ENCODE results near the gene TMEM184C. TPM values are rescaled to one million over a fixed set of nuclear protein-coding genes. Genes with fewer than 3 reads are reported as not detected.
A peak's percentile ranks its signal among the peaks of the same experiment; 100 is the strongest.

Gene TMEM184C
- total and polyA plus RNA-seq, 2 of the 8 experiments (the other 6 are each of a cell fraction or from before 2014, with no cell fraction given), result 11.1 to 42.4 TPM

DNA sequence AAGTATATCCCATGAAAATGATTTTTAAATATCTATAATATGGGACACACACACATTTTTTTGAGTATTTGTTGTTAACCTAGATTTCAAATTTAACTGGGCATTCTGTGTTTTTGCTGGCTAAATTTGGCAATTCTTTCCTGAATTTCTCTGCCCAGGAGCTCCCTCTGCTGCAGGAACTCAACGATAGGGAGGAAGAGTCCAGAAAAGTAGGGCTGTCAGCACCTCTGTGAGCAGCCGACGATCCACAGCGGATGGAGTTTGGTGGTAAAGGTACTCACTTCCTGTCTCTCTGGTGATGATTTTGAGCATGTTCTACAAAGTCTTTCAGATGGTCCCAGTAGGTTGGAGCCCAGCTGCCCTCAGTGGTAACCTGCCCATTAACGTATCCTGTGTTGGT, 23.1 kb upstream of the TMEM184C start:
- Histone ChIP-seq H4K91ac (replicated peaks; ENCODE audit: insufficient read length, low read length) (no peak overlapping the region), H3K14ac (ENCODE audit: insufficient read length) (no peak overlapping the region), H3K4me3 (ENCODE audit: extremely low read depth in 1 of 4, insufficient read depth in 2 of 4, low read depth in 3 of 4, low read length in 4 of 4) (no peak overlapping the region), H3K23ac (ENCODE audit: insufficient read length) (no peak overlapping the region), H3K36me3 (ENCODE audit: control insufficient read depth in 2 of 4, insufficient read depth in 4 of 4, low read length in 3 of 4) (no peaks in the 10 kb centered on the region), H3K27me3 (replicated peaks in 1 of 4; ENCODE audit: control insufficient read depth in 3 of 4, extremely low read depth in 1 of 4, insufficient read depth in 3 of 4, low read length in 3 of 4) (no peaks in the 10 kb centered on the region), H3K56ac (replicated peaks; ENCODE audit: insufficient read length, low read depth, low read length) (no peak overlapping the region), H2BK15ac (ENCODE audit: low read length) (no peak overlapping the region), H3K18ac (ENCODE audit: extremely low read depth, low read length) (no peak overlapping the region), H3K79me1 (ENCODE audit: low read depth, low read length) (no peaks in the 10 kb centered on the region), H2BK20ac (ENCODE audit: low read length) (no peak overlapping the region), H2BK12ac (ENCODE audit: low read depth, low read length) (no peak overlapping the region), H2AFZ (ENCODE audit: low read length) (peak overlapping the region; percentile 14; the same call in 1 of the 2 replicates), H2BK120ac (replicated peaks; ENCODE audit: low read depth, low read length) (no peak overlapping the region), H3K4me2 (ENCODE audit: insufficient read depth in 1 of 2, low read depth in 2 of 2, low read length in 2 of 2) (no peak overlapping the region), H3K4me1 (replicated peaks in 1 of 4; ENCODE audit: control insufficient read depth in 3 of 4, insufficient read depth in 4 of 4, low read length in 3 of 4) (peaks cover 0 to 3% (median 1%) of the 10 kb centered on the region in 4 experiments; a peak in 2 of 7 replicates), H3K9ac (replicated peaks in 1 of 4; ENCODE audit: extremely low read depth in 1 of 4, low read depth in 3 of 4, low read length in 3 of 4) (no peak overlapping the region), H2BK5ac (ENCODE audit: low read depth, low read length) (no peak overlapping the region), H3K9me3 (ENCODE audit: insufficient read depth in 2 of 2, low read depth in 1 of 2, low read length in 1 of 2) (no peaks in the 10 kb centered on the region), H3K27ac (ENCODE audit: low read depth, low read length) (no peak overlapping the region), H3K79me2 (ENCODE audit: control insufficient read depth in 1 of 2, insufficient read depth in 2 of 2, low read length in 2 of 2) (no peaks in the 10 kb centered on the region), H4K5ac (ENCODE audit: insufficient read length, low read depth, low read length) (no peak overlapping the region), H3K23me2 (ENCODE audit: low read depth, low read length) (no peaks in the 10 kb centered on the region), H4K8ac (ENCODE audit: extremely low read depth, insufficient read depth, low read length) (no peak overlapping the region), H2AK5ac (ENCODE audit: low read depth, low read length) (no peak overlapping the region), H4K20me1 (replicated peaks in 1 of 2; ENCODE audit: control insufficient read depth in 1 of 2, insufficient read depth in 2 of 2, low read length in 2 of 2) (no peaks in the 10 kb centered on the region), H3K4ac (replicated peaks; ENCODE audit: insufficient read length, low read depth, low read length) (no peak overlapping the region)
- FAIRE-seq (no peak), DNase-seq (ENCODE audit: low read depth in 1 of 2, low spot score in 2 of 2) (no peak)
- ChIA-PET POLR2A (ENCODE audit: partially characterized antibody) (no interaction called here), CTCF (ENCODE audit: partially characterized antibody) (interaction anchor here (0.6 to 10.2 kb wide), 9 partner anchors 10 to 606 kb away, joined by 3 to 93 read pairs (median 5); no protein-coding TSS in a partner anchor)
- TF ChIP-seq CTCF (IDR thresholded peaks at IDR 0.05; ENCODE audit: control extremely low read depth in 1 of 3, insufficient read depth in 1 of 3, low read depth in 1 of 3, low read length in 3 of 3) (peak in 2 of 3 experiments; percentile 16 to 32; a peak in 2 of 4 replicates), RAD21 (IDR thresholded peaks at IDR 0.05 in 1 of 2, conservative IDR thresholded peaks at IDR 0.05 in 1 of 2; ENCODE audit: low read depth in 2 of 2, low read length in 2 of 2) (peak; percentile 48 to 56), GTF2F1 (IDR thresholded peaks at IDR 0.05; ENCODE audit: borderline replicate concordance, low read depth, low read length) (no peak)
- WGBS, 2 experiments (ENCODE audit: extremely low coverage in 1 of 2, insufficient coverage in 1 of 2, insufficient read length in 1 of 2, insufficient replicate concordance in 2 of 2, low coverage in 1 of 2, low lambda C conversion rate in 2 of 2, missing lambda C conversion rate in 1 of 2), result 88% methylated on average over 5 of the region's 5 CpGs; no CpG with 5 or more reads in 1 of the 2 experiments

Measured in H1 (cell line).